OCI-LY7 (cell line): Measurements from ENCODE around the gene FGFRL1.

Experiments
- CTCF ChIP-seq: fragments of 200-600 bp; sonication (generic); conservative IDR thresholded peaks from 2 replicates; pipeline ENCODE4 v1.5.1; 2014; ENCODE audit warnings: mild to moderate bottlenecking, antibody characterized with exemption, low read length, moderate library complexity, mixed read lengths
- EZH2phosphoT487 ChIP-seq: fragments of 200-600 bp; sonication (generic); IDR thresholded peaks from 2 replicates; pipeline ENCODE4 v1.6.1; 2018; ENCODE audit warnings: low read depth, borderline replicate concordance, mild to moderate bottlenecking, mixed run types, antibody characterized with exemption, low read length, moderate library complexity, mixed read lengths

- no peak for TF ChIP-seq CTCF
- no peak for TF ChIP-seq EZH2phosphoT487
Measured at GRCh38 chr4:1028574-1029220, 17.3 kb downstream of the FGFRL1 start.
